ENCODE data around the gene CHD1L.
"Not testable (repeated sequence)": the region's sequence is repeated elsewhere in the genome, so short reads cannot be mapped to it uniquely, and the experiment has no call there.

The CHD1L gene

DNA sequence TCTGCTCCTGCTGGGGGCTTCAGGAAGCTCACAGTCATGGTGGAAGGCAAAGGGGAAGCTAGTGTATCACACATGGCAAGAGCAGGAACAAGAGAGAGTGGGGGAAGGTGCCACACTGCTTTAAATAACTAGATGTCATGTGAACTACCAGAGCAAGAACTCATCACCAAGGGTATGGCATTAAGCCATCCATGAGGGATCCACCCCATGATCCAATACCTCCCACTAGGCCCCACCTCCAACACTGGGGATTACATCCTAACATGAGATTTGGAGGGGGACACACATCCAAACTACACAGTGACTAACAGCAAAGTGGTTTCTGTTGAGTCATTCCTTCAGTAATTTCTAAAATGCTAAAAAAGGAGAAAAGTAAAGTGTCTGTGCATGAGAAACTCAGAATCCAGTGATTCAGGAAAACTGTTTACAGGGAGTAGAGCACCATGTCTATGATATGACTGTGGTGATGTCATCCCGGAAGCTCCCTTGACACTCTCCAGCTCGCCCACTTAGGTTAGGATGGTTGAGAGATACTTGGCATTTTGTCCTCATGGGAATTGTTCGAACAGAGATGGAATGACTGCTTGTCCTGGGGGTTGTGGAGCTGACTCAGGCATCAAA is 50.3 kb downstream of the CHD1L start:
- no peak for DNase-seq (ENCODE audit: extremely low read depth, insufficient read length)
- peaks cover 21% of the 10 kb centered on the region for H3K36me3 ChIP-seq (ENCODE audit: control insufficient read depth, insufficient read depth, low read length)

DNA sequence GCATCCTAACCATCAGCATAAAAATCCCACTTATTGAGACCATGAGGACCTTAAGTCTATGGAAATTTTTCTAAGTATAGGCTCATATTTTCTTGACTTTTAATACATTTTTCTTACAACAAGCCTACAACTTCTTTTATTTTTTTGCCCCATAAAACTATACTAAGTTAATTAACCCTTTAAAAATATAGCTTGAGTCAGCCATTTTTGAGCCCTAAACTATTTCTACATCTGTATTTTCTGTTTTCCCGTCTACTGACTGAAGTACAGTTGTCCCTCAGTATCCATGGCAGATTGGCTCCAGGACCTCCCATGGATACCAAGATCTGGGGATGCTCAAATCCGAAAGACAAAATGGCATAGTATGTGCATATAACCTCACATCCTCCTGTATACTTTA is 55.0 kb downstream of the CHD1L start:
- H3K4me3 ChIP-seq (replicated peaks; ENCODE audit: low read depth, low read length) = no peak overlapping the region
- H3K27me3 ChIP-seq (replicated peaks; ENCODE audit: control insufficient read depth, insufficient read depth, low read length) = no peaks in the 10 kb centered on the region
- peaks cover 11% of the 10 kb centered on the region for H3K36me3 ChIP-seq (ENCODE audit: control insufficient read depth, insufficient read depth, low read length)
- TF ChIP-seq, protein P1, sequence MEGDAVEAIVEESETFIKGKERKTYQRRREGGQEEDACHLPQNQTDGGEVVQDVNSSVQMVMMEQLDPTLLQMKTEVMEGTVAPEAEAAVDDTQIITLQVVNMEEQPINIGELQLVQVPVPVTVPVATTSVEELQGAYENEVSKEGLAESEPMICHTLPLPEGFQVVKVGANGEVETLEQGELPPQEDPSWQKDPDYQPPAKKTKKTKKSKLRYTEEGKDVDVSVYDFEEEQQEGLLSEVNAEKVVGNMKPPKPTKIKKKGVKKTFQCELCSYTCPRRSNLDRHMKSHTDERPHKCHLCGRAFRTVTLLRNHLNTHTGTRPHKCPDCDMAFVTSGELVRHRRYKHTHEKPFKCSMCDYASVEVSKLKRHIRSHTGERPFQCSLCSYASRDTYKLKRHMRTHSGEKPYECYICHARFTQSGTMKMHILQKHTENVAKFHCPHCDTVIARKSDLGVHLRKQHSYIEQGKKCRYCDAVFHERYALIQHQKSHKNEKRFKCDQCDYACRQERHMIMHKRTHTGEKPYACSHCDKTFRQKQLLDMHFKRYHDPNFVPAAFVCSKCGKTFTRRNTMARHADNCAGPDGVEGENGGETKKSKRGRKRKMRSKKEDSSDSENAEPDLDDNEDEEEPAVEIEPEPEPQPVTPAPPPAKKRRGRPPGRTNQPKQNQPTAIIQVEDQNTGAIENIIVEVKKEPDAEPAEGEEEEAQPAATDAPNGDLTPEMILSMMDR (IDR thresholded peaks at IDR 0.05; ENCODE audit: insufficient read depth, low read length, poor library complexity, severe bottlenecking) = no peak
- no peak for DNase-seq (ENCODE audit: extremely low read depth, insufficient read length)

More for the DNA sequence above, 50.3 kb downstream of the CHD1L start:
- no peak overlapping the region for H3K4me3 ChIP-seq (replicated peaks; ENCODE audit: low read depth, low read length)
- H3K27me3 ChIP-seq (replicated peaks; ENCODE audit: control insufficient read depth, insufficient read depth, low read length) = no peaks in the 10 kb centered on the region
- TF ChIP-seq, protein P1 (IDR thresholded peaks at IDR 0.05; ENCODE audit: insufficient read depth, low read length, poor library complexity, severe bottlenecking) = no peak

DNA sequence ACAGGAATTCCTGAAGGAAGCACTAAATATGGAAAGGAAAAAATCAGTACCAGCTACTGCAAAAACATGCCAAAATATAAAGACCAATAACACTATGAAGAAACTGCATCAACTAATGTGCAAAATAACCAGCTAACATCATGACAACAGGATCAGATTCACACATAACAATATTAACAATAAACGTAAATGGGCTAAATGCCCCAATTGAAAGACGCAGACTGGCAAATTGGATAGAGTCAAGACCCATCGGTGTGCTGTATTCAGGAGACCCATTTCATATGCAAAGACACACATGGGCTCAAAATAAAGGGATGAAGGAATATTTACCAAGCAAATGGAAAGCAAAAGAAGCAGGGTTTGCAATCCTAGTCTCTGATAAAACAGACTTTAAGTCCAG is 63.3 kb downstream of the CHD1L start:
- not testable (repeated sequence) for H3K36me3 ChIP-seq (ENCODE audit: control insufficient read depth, insufficient read depth, low read length); H3K4me3 ChIP-seq (replicated peaks; ENCODE audit: low read depth, low read length); H3K27me3 ChIP-seq (replicated peaks; ENCODE audit: control insufficient read depth, insufficient read depth, low read length); DNase-seq (ENCODE audit: extremely low read depth, insufficient read length)

DNA sequence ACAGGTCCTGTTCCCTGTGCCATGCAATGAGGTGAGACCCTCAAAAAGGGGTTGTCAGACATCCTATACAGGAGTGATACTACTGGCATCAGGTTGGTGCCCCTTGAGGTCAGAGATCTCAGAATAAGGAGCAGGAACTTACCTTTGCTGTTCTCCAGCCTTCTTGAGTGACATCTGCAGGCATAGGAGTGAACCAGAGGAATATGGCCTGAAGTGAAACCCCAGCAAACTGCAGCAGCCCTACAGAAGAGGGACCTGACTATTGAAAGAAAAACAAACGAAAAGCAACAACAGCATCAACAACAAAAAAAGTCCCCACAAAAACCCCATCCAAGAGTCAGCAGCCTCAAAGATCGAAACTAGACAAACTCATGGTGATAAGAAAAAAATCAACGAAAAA is 74.5 kb downstream of the CHD1L start:
- Histone ChIP-seq H3K27me3 (replicated peaks; ENCODE audit: control insufficient read depth, insufficient read depth, low read length) (no peaks in the 10 kb centered on the region), H3K4me3 (replicated peaks; ENCODE audit: low read depth, low read length) (no peak overlapping the region), H3K36me3 (ENCODE audit: control insufficient read depth, insufficient read depth, low read length) (no peaks in the 10 kb centered on the region)
- no peak for DNase-seq (ENCODE audit: extremely low read depth, insufficient read length)
- TF ChIP-seq, protein P1 (IDR thresholded peaks at IDR 0.05; ENCODE audit: insufficient read depth, low read length, poor library complexity, severe bottlenecking) = no peak

DNA sequence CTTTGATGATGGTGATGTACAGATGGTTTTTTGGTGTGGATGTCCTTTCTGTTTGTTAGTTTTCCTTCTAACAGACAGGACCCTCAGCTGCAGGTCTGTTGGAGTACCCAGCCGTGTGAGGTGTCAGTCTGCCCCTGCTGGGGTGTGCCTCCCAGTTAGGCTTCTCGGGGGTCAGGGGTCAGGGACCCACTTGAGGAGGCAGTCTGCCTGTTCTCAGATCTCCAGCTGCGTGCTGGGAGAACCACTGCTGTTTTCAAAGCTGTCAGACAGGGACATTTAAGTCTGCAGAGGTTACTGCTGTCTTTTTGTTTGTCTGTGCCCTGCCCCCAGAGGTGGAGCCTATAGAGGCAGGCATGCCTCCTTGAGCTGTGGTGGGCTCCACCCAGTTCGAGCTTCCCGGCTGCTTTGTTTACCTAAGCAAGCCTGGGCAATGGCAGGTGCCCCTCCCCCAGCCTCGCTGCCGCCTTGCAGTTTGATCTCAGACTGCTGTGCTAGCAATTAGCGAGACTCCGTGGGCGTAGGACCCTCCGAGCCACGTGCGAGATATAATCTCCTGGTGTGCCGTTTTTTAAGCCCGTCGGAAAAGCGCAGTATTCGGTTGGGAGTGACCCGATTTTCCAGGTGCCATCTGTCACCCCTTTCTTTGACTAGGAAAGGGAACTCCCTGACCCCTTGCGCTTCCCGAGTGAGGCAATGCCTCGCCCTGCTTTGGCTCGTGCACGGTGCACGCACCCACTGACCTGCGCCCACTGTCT is 84.6 kb downstream of the CHD1L start:
- H3K4me3 ChIP-seq (replicated peaks; ENCODE audit: low read depth, low read length); DNase-seq (ENCODE audit: extremely low read depth, insufficient read length); H3K27me3 ChIP-seq (replicated peaks; ENCODE audit: control insufficient read depth, insufficient read depth, low read length); H3K36me3 ChIP-seq (ENCODE audit: control insufficient read depth, insufficient read depth, low read length): not testable (repeated sequence)

DNA sequence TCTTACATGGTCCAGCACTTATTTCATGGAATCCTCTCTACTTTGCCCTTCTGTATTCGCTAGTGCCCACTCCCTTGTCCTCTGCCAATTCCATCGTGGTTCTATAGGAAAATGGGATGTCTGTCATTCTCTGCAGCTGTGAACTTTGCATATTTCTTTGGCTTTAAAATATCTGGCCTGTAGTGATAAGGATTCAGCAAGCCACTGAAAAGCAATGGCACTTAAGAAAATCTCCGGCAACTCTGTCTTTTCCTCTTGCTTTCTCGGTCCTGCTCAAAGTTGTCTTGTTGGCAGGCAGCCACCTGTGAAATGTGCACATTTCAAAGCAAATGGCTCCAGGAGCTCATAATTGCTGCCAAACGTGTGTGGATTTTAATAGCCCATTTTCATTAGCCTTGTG is 91.8 kb downstream of the CHD1L start:
- no peaks in the 10 kb centered on the region for H3K36me3 ChIP-seq (ENCODE audit: control insufficient read depth, insufficient read depth, low read length)
- DNase-seq (ENCODE audit: extremely low read depth, insufficient read length) = no peak
- TF ChIP-seq, protein P1 (IDR thresholded peaks at IDR 0.05; ENCODE audit: insufficient read depth, low read length, poor library complexity, severe bottlenecking) = no peak
- no peak overlapping the region for H3K4me3 ChIP-seq (replicated peaks; ENCODE audit: low read depth, low read length)
- no peaks in the 10 kb centered on the region for H3K27me3 ChIP-seq (replicated peaks; ENCODE audit: control insufficient read depth, insufficient read depth, low read length)
